22Rv1 (cell line): ENCODE results near the gene USP44.

Source experiments
- ZFX ChIP-seq: fragments of 450-650 bp; IDR thresholded peaks from 2 replicates; pipeline ENCODE4 v1.6.1; 2017; ENCODE audit warnings: antibody characterized with exemption, borderline replicate concordance
- TF ChIP-seq, protein P1 (sequence below): fragments of 450-650 bp; IDR thresholded peaks from 2 replicates; pipeline ENCODE4 v1.5.1; 2017; ENCODE audit warnings: mild to moderate bottlenecking

DNA sequence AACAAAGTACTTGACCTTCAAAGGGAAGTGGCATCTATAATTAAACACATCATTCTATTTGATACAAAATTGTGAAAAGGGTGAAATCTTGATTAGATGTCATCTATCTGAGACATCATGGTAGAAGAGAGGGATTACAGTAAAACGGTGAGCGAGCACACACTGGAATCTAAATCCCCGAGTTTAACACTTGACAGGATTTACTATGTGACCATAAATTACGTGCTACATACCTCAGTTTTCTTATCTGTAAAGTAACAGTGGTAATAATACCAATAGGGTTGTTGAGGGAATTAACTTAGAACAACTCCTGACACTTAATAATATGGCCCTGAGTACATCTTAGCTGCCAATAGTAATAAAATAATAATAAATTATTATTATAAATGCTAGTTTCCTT lies 13.3 kb downstream of the USP44 start:
- TF ChIP-seq, protein P1, sequence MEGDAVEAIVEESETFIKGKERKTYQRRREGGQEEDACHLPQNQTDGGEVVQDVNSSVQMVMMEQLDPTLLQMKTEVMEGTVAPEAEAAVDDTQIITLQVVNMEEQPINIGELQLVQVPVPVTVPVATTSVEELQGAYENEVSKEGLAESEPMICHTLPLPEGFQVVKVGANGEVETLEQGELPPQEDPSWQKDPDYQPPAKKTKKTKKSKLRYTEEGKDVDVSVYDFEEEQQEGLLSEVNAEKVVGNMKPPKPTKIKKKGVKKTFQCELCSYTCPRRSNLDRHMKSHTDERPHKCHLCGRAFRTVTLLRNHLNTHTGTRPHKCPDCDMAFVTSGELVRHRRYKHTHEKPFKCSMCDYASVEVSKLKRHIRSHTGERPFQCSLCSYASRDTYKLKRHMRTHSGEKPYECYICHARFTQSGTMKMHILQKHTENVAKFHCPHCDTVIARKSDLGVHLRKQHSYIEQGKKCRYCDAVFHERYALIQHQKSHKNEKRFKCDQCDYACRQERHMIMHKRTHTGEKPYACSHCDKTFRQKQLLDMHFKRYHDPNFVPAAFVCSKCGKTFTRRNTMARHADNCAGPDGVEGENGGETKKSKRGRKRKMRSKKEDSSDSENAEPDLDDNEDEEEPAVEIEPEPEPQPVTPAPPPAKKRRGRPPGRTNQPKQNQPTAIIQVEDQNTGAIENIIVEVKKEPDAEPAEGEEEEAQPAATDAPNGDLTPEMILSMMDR = no peak
- no peak for TF ChIP-seq ZFX
